ENCODE measurements around the gene PDE4D.

DNA sequence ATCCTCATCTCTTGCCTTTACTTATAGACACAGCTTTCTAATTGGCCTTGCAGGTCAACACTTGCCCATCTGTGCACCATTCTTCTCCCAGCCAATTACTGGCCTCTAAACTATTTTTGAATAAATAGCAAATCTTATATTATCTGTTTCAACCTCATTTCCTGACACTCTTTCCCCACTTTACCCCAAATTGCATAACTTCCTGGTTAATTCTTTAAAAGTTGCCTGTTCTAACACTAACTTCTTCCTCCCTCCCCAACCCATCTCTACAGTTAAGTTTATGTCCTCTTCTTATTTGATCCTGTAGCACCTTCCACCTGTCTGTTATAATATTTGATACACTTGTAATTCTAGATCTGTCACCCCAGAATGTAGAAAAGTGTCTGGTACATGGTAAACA lies 372.1 kb downstream of the PDE4D start:
- no peak for TF ChIP-seq CTCF (IDR thresholded peaks at IDR 0.05)
- TF ChIP-seq POLR2A (IDR thresholded peaks at IDR 0.05): no peak

Data from right lobe of liver (tissue), 4 donors.